Keratinocyte (primary cell): ENCODE measurements around the gene GAB1.

ENCODE experiments used
- CTCF ChIP-seq, 3 experiments: IDR thresholded peaks in 1 of 3; conservative IDR thresholded peaks in 1 of 3; optimal IDR thresholded peaks in 1 of 3; 2 replicates in 2 of 3; 3 replicates in 1 of 3; pipeline versions ENCODE3 to v1.5.1; 2011; ENCODE audit warnings: low read length in 3 of 3, mild to moderate bottlenecking in 3 of 3, moderate library complexity in 2 of 3, control low read depth in 1 of 3, inconsistent platforms in 1 of 3; ENCODE audit not compliant: insufficient read depth in 2 of 3; ENCODE audit errors: extremely low read depth in 1 of 3
- EZH2 ChIP-seq: IDR thresholded peaks from one replicate; pipeline ENCODE4 v1.6.1; 2012; ENCODE audit warnings: inconsistent platforms, mild to moderate bottlenecking, low read length, moderate library complexity

GRCh38 chr4:143354990-143355389, 18.3 kb downstream of the GAB1 start:
- TF ChIP-seq CTCF (optimal IDR thresholded peaks at IDR 0.05 in 1 of 3, IDR thresholded peaks at IDR 0.05 in 1 of 3, conservative IDR thresholded peaks at IDR 0.05 in 1 of 3; ENCODE audit: extremely low read depth in 1 of 3, insufficient read depth in 2 of 3, low read length in 3 of 3) (no peak), EZH2 (no peak)
